HG02870 (cell line): Measurements from ENCODE around the gene DYRK1A.
"Not testable (repeated sequence)": the region's sequence is repeated elsewhere in the genome, so short reads cannot be mapped to it uniquely, and the experiment has no call there.

Source experiments
- ATAC-seq: cut with Tn5 transposase; IDR thresholded peaks from one replicate; pipeline ENCODE4 v1.9.1; 2021; ENCODE audit warnings: mild to moderate bottlenecking, moderate library complexity; ENCODE audit not compliant: unreplicated experiment

The DYRK1A gene

GRCh38 chr21:37366482-37367316 is at the start of gene DYRK1A:
Gene DYRK1A (plus strand): TSS chr21:37366773. CDS start chr21:37420375, 53,602 bp downstream.
- peak; percentile 58 for ATAC-seq

GRCh38 chr21:37319551-37319950 is 47.0 kb upstream of the DYRK1A start:
- ATAC-seq: no peak

GRCh38 chr21:37322084-37322483 is 44.5 kb upstream of the DYRK1A start:
- no peak for ATAC-seq

DNA sequence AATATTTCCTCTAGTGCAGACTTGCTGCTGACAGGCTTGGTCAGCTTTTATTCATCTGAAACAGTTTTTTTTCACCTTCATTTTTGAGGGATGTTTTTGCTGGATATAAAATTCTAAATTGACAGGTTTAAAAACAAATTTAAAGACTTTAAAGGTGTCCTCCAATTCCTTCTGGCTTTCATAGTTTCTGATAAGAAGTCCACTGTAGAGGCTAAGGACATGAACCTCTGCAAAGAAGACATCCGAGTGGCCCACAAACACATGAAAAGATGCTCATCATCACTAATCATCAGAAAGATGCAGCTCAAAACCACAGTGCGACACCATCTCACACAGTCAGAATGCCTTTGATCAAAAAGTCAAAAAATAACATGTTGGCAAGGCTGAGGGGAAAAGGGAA is 42.0 kb upstream of the DYRK1A start:
- no peak for ATAC-seq

DNA sequence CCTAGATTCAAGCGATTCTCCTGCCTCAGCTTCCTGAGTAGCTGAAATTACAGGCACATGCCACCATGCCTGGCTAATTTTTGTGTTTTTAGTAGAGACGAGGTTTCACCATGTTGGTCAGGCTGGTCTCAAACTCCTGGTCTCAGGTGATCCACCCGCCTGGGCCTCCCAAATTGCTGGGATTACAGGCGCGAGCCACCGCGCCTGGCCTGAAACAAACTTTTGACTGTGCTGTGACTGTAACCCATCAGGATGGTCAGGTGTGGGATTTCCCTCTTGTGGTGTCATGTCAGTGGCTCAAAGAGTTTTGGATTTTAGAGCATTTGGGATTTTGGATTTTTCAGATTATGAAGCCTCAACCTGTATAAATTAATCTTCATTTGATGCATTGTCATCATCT is 38.4 kb upstream of the DYRK1A start:
- ATAC-seq: not testable (repeated sequence)

DNA sequence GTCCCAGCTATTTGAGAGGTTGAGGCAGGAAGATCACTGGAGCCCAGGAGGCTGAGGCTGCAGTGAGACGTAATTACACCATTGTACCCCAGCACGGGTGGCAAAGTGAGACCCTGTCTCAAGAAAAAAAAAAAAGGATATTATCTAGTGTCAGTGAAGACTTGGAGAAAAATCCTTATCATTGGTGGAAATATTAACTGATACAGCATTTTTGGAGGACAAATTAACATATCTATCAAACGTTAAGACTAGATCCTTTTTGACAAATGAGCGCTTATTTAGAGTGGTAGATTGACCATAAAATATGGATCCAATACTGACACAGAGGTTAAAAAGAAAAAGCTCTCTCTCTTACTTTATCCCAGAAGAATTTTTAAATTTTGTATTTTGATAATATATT is 35.2 kb upstream of the DYRK1A start:
- no peak for ATAC-seq

DNA sequence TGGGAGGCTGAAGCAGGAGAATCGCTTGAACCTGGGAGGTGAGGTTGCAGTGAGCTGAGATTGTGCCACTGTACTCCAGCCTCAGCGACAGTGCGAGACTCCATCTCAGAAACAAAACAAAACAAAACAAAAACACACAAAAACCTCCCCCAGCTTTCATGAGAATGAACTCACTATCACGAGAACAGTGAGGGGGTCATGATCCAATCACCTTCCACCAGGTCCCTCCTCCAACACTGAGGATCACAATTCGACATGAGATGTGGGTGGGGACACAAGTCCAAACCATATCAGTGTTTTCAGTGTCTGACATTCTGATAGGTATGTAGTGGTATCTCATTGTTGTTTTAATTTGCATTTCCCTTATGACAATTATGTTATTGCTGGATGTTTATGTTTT is 31.5 kb upstream of the DYRK1A start:
- no peak for ATAC-seq

GRCh38 chr21:37337179-37337578 is 29.4 kb upstream of the DYRK1A start:
- no peak for ATAC-seq

DNA sequence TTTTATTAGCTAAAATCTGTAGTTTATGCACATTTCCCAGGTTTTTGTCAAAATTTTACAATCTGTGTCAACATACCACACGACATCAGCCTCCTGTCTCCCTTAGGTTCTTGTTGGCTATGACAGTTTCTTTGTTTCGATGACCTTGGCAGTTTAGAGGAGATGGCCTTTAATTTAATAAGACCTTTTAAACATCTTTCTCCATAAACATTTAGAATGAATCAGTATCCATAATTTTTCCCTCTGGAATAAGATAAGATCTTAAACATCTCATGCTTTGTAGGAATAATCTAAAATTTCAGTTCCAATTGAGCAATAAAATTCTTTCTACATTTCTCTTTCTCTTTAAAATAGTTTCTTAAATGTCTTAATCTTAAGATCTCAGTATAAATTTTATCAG is 28.7 kb upstream of the DYRK1A start:
- no peak for ATAC-seq

DNA sequence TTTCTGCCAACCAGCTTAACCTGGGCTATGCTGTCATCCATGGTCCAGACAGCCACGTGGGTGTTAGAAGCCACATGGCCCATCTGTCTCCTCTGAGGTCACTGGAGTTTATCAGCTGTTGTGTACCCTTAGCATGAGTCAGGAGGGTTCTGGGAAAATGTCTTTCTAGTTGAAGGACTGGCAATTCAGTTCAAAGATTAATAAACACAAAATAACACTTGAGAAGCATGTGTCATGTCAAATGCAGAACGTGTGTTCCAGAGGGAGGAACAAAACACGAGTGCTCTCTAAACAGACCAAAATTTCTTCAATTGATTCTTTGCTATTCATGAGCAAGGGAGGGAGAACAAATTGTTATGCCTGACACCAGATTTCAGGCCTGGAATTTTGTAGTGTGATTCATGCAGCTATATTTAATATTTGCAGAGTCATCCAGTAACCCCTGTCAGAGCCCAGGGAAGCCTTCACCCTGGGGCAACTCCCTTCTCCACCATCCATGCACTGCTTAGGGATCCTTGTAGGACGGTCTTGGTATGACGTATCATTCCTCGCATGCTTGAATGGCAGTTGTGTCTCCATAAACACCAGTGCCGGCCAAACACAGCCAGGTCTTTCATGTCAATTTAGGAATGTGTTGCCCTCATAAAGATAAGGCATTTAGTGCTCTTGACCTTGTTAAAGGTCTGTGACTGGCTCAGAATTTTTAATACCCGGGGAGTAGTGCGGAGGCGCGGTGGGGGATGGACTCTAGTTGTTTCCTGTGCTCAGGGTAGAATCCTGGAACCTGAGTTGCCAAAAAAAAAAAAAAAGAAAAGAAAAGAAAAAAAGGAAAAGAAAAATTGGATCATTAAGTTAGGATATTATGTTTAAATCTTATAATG is 27.7 kb upstream of the DYRK1A start:
- no peak for ATAC-seq

- no peak for ATAC-seq
Measured at GRCh38 chr21:37339552-37339939, 27.0 kb upstream of the DYRK1A start.

- ATAC-seq: no peak
Measured at GRCh38 chr21:37341254-37341960, 25.2 kb upstream of the DYRK1A start.

- no peak for ATAC-seq
Measured at GRCh38 chr21:37342046-37342632, 24.4 kb upstream of the DYRK1A start.

DNA sequence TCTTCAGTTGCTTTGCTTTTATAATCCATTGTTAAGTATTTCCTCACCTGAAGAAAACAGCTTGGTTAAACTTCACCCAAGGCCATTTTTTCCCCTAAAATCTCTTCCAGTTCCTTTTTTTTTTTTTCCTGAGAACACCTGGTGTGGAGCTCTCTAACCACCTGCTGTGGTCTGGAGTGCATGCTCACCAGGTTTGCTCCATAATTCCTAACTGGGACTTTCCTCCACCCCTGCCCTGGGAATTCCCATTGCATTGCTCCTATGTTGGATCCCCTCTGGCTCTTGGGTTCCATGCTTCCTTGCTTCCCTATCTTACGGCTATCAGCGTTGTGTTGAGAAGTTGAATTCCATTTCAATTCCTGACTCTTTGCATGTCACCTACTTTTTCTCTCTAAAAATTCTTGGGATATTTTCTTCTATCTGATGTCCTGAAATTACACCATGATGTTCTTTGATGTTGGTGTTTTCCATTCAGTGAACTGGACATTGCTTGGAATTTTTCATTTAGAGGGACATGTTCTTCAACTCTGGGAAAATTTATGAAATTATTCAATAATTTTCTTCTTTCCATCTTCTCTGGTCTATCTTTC is 19.6 kb upstream of the DYRK1A start:
- ATAC-seq: no peak

DNA sequence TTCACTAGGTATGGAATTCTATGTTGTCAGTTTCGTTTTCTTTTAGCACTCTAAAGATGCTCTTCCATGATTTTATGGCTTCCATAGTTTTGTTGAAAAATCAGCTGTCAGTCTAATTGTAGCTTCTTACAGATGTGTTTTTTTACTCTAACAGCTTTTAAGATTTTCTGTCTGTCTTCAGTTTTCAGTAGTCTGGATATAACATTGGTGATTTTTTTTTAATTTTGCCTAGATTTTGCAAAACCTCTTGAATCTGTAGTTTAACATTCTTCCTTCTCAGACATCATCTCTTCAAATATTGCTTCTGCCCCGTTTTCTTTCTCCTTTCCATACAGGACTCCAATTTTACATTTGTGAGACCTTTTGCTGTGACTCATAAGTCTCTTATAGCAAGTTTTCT is 17.9 kb upstream of the DYRK1A start:
- no peak for ATAC-seq

DNA sequence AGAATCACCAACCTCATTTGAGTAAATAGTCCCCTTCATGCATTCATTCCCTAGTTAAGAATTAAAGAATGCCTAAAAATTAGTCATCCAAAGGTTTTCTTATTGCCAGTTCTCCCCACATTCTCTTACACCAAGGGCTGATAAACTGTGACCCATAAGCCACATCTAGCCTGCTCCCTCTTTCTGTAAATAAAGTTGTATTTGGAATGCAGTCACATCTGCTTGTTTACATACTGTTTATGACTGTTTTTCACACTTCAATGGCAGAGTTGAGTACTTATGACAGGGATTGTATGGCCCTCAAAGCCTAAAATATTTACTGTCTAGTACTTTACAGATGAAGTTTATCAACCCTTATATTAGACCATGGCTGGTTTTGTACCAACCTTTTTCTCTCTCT is 16.1 kb upstream of the DYRK1A start:
- no peak for ATAC-seq

DNA sequence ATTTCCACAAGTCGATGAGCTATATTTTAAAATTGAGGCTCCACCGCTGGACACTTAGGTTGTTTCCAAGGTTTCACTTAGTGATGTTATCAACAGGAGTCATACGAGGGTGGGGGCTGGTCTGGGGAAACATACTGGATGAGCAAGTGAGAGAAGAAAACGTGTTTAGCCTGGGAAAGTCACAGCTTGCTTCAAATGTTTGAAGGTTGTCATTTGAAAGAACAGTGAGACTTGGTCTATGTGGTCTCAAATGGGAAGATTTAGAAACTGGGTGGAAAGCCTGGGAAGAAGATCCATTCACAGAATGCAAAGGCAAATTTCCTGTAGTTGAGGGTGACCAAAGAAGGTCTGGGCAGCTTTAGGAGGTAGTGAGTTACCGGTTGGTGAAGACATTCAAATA is 9.9 kb upstream of the DYRK1A start:
- ATAC-seq: no peak

DNA sequence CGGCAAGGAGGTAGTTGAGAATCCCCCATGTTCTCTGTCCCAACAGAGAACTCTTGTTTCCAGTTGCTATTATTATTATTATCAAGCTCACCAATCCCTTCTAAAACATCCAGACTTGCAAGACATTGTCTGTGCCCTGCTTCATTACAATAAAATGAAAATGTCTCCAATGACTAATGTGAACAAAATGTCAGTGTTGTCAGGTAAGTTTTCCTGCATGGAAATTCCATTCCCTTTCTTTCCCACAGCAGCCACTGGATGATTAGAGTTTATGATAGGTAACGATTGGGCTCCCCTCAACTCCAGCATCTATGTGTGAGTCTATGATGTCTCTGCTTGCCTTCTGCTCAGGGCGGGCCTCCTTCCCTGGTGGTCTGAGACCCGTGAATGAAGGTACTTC is 8.9 kb upstream of the DYRK1A start:
- no peak for ATAC-seq

DNA sequence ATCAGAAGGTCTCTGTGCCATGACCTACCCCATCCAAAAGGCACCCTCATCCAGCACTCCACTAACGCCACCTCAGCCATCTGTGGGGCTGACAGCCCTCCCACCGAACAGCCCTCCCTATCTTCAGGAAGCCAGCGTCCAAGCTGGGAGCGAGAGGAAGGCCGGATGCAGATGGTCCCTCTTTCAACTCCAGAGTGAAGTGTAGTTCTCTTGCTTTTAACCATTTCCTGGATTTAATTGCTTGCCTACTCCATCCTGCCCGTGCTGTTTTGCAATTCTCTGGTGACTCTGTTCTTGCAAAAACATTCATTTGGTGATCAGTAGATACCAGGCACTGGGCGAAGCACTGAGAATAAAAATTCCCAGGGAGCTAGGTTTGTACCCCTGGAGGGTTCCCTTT is 8.2 kb upstream of the DYRK1A start:
- ATAC-seq: no peak

DNA sequence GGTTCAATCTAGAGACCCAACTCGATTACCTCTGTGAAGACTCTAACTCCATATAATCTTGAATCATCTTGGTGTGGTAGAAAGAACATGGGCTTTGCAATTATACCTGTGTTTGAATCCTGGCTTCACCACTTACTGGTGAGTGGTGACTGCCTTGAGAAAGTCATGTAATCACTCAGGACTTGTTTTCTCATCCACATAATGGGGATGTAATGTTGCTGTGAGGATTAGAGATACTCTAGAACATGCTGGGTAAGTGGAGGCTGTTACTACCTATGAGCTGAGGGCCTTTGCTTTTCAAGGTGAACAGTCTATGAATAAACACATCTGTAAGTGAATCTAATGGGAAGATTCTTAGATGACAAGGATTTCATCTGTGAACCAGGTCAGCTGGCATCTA is 2.6 kb upstream of the DYRK1A start:
- ATAC-seq: no peak

GRCh38 chr21:37364722-37365121 is 1.9 kb upstream of the DYRK1A start:
- no peak for ATAC-seq
